Tibial nerve (tissue), 4 donors: Measurements from ENCODE around the gene IQCN.

Experiments
- CTCF ChIP-seq, 5 experiments: fragments of 200-600 bp in 3 of 5; fragments of 450-650 bp in 2 of 5; sonication (generic) in 3 of 5; IDR thresholded peaks; one replicate each; pipeline ENCODE4 v1.5.1; 2016 to 2019; ENCODE audit warnings: antibody characterized with exemption in 5 of 5, mild to moderate bottlenecking in 3 of 5, moderate library complexity in 2 of 5
- EP300 ChIP-seq, 2 donors: sonication (generic); formaldehyde crosslinking; IDR thresholded peaks; one replicate each; pipeline ENCODE4 v1.6.1; 2017; ENCODE audit warnings: antibody characterized with exemption in 2 of 2, mild to moderate bottlenecking in 1 of 2
- POLR2A ChIP-seq, 2 donors: fragments of 450-650 bp; IDR thresholded peaks; one replicate each; pipeline ENCODE4 v1.6.1; 2017; ENCODE audit warnings: antibody characterized with exemption in 2 of 2, mild to moderate bottlenecking in 2 of 2, moderate library complexity in 2 of 2

- TF ChIP-seq CTCF (IDR thresholded peaks at IDR 0.05): no peak
- TF ChIP-seq EP300 (IDR thresholded peaks at IDR 0.05): no peak
- no peak for TF ChIP-seq POLR2A (IDR thresholded peaks at IDR 0.05)
These were observed 48.9 kb downstream of the IQCN start for GRCh38 chr19:18225355-18225701.
